Caco-2 (cell line): ENCODE measurements around the gene ZNF217. TPM values are rescaled to one million over a fixed set of nuclear protein-coding genes. Genes with fewer than 3 reads are reported as not detected.
A peak's percentile ranks its signal among the peaks of the same experiment; 100 is the strongest.

Experiments used
- BruUV-seq: library from RNA; stranded (reverse); fragments of 400-500 nt; replicated peaks from 2 replicates; lab custom pipeline; 2021; lab: Mats Ljungman, UMichigan
- CTCF ChIA-PET: fragments of 300-600 bp; sonication (Branson Sonifier 250); formaldehyde crosslinking; loops from one replicate; lab custom pipeline; 2022; ENCODE audit warnings: antibody characterized with exemption; lab: Charles Lee
- POLR2A ChIA-PET: fragments of 300-600 bp; sonication (Branson Sonifier 250); formaldehyde crosslinking; loops from one replicate; lab custom pipeline; 2022; ENCODE audit warnings: antibody characterized with exemption; lab: Charles Lee
- DNase-seq, 2 experiments: peaks; one replicate each; pipeline versions ENCODE4 v3.0.0 to v3.0.0-alpha.2; 2020 to 2022
- H3K27me3 ChIP-seq: replicated peaks from 2 replicates; pipeline ENCODE4 v1.6.0; 2011; ENCODE audit warnings: low read length; ENCODE audit not compliant: control insufficient read depth, insufficient read depth
- H3K36me3 ChIP-seq: 2 replicates; pipeline ENCODE4 v1.5.1; 2011; ENCODE audit warnings: low read length; ENCODE audit not compliant: control insufficient read depth, insufficient read depth
- H3K4me1 ChIP-seq: fragments of 250-450 bp; sonication (Bioruptor Pico); 2 replicates; pipeline ENCODE4 v1.5.1; 2020; ENCODE audit warnings: mild to moderate bottlenecking
- H3K4me3 ChIP-seq: 2 replicates; pipeline ENCODE4 v1.5.1; 2011; ENCODE audit warnings: low read depth, mild to moderate bottlenecking, control low read depth, low read length
- H3K9me3 ChIP-seq: fragments of 250-450 bp; sonication (Bioruptor Pico); 2 replicates; pipeline ENCODE4 v1.5.1; 2020; ENCODE audit warnings: mild to moderate bottlenecking, moderate library complexity
- H3K27ac Mint-ChIP-seq: one replicate; pipeline ENCODE4 v1.8.0; 2022; ENCODE audit warnings: mixed read lengths; ENCODE audit not compliant: unreplicated experiment
- H3K27me3 Mint-ChIP-seq: one replicate; pipeline ENCODE4 v1.8.0; 2022; ENCODE audit warnings: mixed read lengths; ENCODE audit not compliant: insufficient read depth, unreplicated experiment
- H3K36me3 Mint-ChIP-seq: one replicate; pipeline ENCODE4 v1.8.0; 2022; ENCODE audit warnings: mild to moderate bottlenecking, mixed read lengths; ENCODE audit not compliant: insufficient read depth, unreplicated experiment
- H3K4me1 Mint-ChIP-seq: one replicate; pipeline ENCODE4 v1.8.0; 2022; ENCODE audit warnings: low read depth, mixed read lengths; ENCODE audit not compliant: unreplicated experiment
- H3K4me3 Mint-ChIP-seq: one replicate; pipeline ENCODE4 v1.8.0; 2022; ENCODE audit warnings: mild to moderate bottlenecking, moderate library complexity, mixed read lengths; ENCODE audit not compliant: unreplicated experiment
- H3K9me3 Mint-ChIP-seq: one replicate; pipeline ENCODE4 v1.8.0; 2022; ENCODE audit warnings: mixed read lengths; ENCODE audit not compliant: unreplicated experiment
- CTCF ChIP-seq, 2 experiments: fragments of 200-600 bp in 1 of 2; IDR thresholded peaks; 1 replicate in 1 of 2; 2 replicates in 1 of 2; pipeline versions ENCODE4 v1.5.1 to v1.8.0; 2011 to 2022; ENCODE audit warnings: antibody characterized with exemption in 1 of 2, control low read depth in 1 of 2, inconsistent platforms in 1 of 2, low read depth in 1 of 2, low read length in 1 of 2, mild to moderate bottlenecking in 1 of 2, moderate library complexity in 1 of 2; ENCODE audit not compliant: insufficient read depth in 1 of 2, severe bottlenecking in 1 of 2, unreplicated experiment in 1 of 2
- intact Hi-C: fragments of 100-400 bp; cut with micrococcal nuclease; formaldehyde crosslinking; loops from one replicate; pipeline ENCODE4 v1.10.0; 2022; ENCODE audit not compliant: unreplicated experiment
- total RNA-seq: library from RNA; stranded (reverse); gene quantifications from 2 replicates; pipeline ENCODE4 v1.2.3, GENCODE V29; 2022

Gene ZNF217
- total RNA-seq, 1 experiment from 2014 or later = 65.5 TPM

DNA sequence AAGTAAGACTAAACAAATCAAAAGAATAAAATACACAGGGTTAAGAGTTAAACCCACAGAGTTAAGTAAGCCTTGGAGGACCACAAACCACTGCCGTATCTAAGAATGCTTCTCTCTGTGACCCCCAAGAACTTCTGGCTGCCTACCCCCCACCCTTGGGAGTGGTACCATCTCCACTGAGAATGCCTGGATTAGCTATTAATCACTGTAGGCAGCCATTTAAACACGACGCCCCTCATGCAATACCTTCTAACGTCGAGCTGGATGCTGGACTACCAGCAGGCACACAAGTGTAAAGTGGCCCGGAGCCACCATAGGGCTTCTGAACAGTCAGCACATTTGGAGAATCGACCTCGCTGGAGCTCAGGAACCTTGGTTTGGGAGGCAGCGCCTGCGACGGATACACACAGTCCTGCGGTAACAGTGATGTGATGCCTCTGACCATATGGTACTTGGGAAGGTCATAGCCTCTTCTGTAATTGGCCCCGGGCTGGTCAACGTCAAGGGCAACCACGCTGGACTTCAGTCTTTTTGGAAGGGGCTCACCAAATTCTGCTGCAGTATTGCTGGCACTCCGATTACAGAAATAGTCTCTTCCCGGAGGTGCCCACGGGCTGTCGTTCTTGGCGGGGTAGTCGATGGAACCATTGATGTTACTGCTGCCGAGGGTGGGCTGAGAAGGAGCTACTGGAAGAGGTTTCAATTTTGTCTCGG lies 18.0 kb downstream of the ZNF217 start:
- DNase-seq = peak in 1 of 2 experiments; percentile 39
- no peak for TF ChIP-seq CTCF (IDR thresholded peaks at IDR 0.05; ENCODE audit: insufficient read depth in 1 of 2, low read depth in 1 of 2, low read length in 1 of 2, severe bottlenecking in 1 of 2, unreplicated experiment in 1 of 2)
- Mint-ChIP-seq H3K27ac (no peak overlapping the region), H3K9me3 (no peaks in the 10 kb centered on the region), H3K36me3 (peaks cover 100% of the 10 kb centered on the region), H3K27me3 (no peaks in the 10 kb centered on the region), H3K4me3 (no peak overlapping the region), H3K4me1 (peaks cover 23% of the 10 kb centered on the region)
- BruUV-seq = no TSS peak
- ChIA-PET POLR2A (no interaction called here), CTCF (interaction anchor here (0.5 kb wide), 1 partner anchor 18 kb away, joined by 4 read pairs; the partner anchor contains the start of gene ZNF217)
- Histone ChIP-seq H3K4me1 (peaks cover 33% of the 10 kb centered on the region), H3K4me3 (no peak overlapping the region), H3K27me3 (no peaks in the 10 kb centered on the region), H3K9me3 (no peaks in the 10 kb centered on the region), H3K36me3 (peaks cover 24% of the 10 kb centered on the region)
- intact Hi-C loops = loop anchor here (5.0 kb wide), 3 partner anchors 67 to 622 kb away; no protein-coding TSS in a partner anchor

DNA sequence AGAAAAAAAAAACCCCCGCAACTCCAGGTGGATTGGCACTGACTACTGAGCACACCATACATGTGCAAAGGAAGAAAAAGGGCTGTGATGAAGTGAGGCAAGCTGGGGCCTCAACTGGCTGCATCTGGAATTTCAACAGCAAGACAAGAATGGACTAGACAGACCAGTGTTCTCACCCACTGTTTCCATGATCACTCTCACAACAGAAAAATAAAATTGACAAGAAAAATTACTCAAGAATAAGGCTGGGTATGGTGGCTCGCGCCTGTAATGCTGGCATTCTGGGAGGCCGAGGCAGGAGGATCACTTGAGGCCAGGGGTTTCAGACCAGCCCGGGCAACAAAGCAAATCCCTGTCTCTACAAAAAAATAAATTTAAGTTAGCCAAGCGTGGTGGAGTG lies 18.8 kb downstream of the ZNF217 start:
- intact Hi-C loops = loop anchor here (5.0 kb wide), 3 partner anchors 67 to 622 kb away; no protein-coding TSS in a partner anchor

More for the DNA sequence above, 18.8 kb downstream of the ZNF217 start:
- H3K9me3 ChIP-seq = no peaks in the 10 kb centered on the region
- Mint-ChIP-seq H3K9me3 (no peaks in the 10 kb centered on the region), H3K36me3 (peaks cover 100% of the 10 kb centered on the region), H3K27me3 (no peaks in the 10 kb centered on the region), H3K4me1 (peaks cover 15% of the 10 kb centered on the region), H3K27ac (peak overlapping the region; percentile 13), H3K4me3 (no peak overlapping the region)
- CTCF ChIA-PET = interaction anchor here (0.6 kb wide), 1 partner anchor 24 kb away, joined by 3 read pairs; no protein-coding TSS in a partner anchor
- peak in 1 of 2 experiments; percentile 22 for DNase-seq
- peaks cover 25% of the 10 kb centered on the region for H3K36me3 ChIP-seq
- POLR2A ChIA-PET = no interaction called here
- H3K4me1 ChIP-seq = peaks cover 25% of the 10 kb centered on the region
- no peak overlapping the region for H3K4me3 ChIP-seq
- H3K27me3 ChIP-seq = no peaks in the 10 kb centered on the region
- TF ChIP-seq CTCF (IDR thresholded peaks at IDR 0.05; ENCODE audit: insufficient read depth in 1 of 2, low read depth in 1 of 2, low read length in 1 of 2, severe bottlenecking in 1 of 2, unreplicated experiment in 1 of 2) = no peak
- BruUV-seq = no TSS peak
